Endothelial cell of umbilical vein (primary cell): ENCODE results near the gene SELENON. TPM values are rescaled to one million over a fixed set of nuclear protein-coding genes. Genes with fewer than 3 reads are reported as not detected.

ENCODE experiments used
- BruUV-seq: library from RNA; stranded (reverse); fragments of 400-500 nt; replicated peaks from 2 replicates; lab custom pipeline; 2021; lab: Mats Ljungman, UMichigan
- CTCF ChIA-PET: fragments of 300-600, 350-600 bp; sonication (Branson Sonifier 250); formaldehyde crosslinking; loops from one replicate; lab custom pipeline; 2021; ENCODE audit warnings: antibody characterized with exemption, inconsistent platforms; lab: Charles Lee
- POLR2A ChIA-PET: fragments of 300-600, 350-600 bp; sonication (Branson Sonifier 250); formaldehyde crosslinking; loops from one replicate; lab custom pipeline; 2021; ENCODE audit warnings: antibody characterized with exemption, inconsistent platforms; lab: Charles Lee
- DNase-seq: peaks from one replicate; pipeline ENCODE4 v3.0.0-alpha.2; 2011; ENCODE audit warnings: low read depth, low spot score
- FAIRE-seq: peaks from 2 replicates; lab custom pipeline; 2011; peaks lifted over from hg19 to GRCh38; lab: Jason Lieb, UNC
- H2AFZ ChIP-seq: 2 replicates; pipeline ENCODE4 v1.6.0; 2012; ENCODE audit warnings: low read depth, low read length, control low read depth, inconsistent platforms
- H3K27ac ChIP-seq: 2 replicates; pipeline ENCODE4 v1.5.1; 2011; ENCODE audit warnings: low read depth, mild to moderate bottlenecking, control low read depth, low read length, moderate library complexity; ENCODE audit not compliant: insufficient read depth
- H3K27me3 ChIP-seq, 2 experiments: 2 replicates each; pipeline versions ENCODE4 v1.6.0 to v1.6.1; 2011; ENCODE audit warnings: low read length in 2 of 2, mixed read lengths in 1 of 2; ENCODE audit not compliant: control insufficient read depth in 2 of 2, insufficient read depth in 2 of 2
- H3K36me3 ChIP-seq, 2 experiments: 2 replicates in 1 of 2; 3 replicates in 1 of 2; pipeline ENCODE4 v1.5.1; 2011; ENCODE audit warnings: low read length in 2 of 2, mild to moderate bottlenecking in 1 of 2, moderate library complexity in 1 of 2; ENCODE audit not compliant: control insufficient read depth in 2 of 2, insufficient read depth in 2 of 2; ENCODE audit errors: extremely low read depth in 1 of 2
- H3K4me1 ChIP-seq: 3 replicates; pipeline ENCODE4 v1.5.1; 2011; ENCODE audit warnings: mild to moderate bottlenecking, low read length; ENCODE audit not compliant: control insufficient read depth, insufficient read depth; ENCODE audit errors: extremely low read depth
- H3K4me2 ChIP-seq: 2 replicates; pipeline ENCODE4 v1.6.1; 2011; ENCODE audit warnings: low read length, control low read depth, mixed read lengths; ENCODE audit not compliant: insufficient read depth
- H3K4me3 ChIP-seq, 3 experiments: fragments of 200-600 bp in 1 of 3; sonication (generic), shearing (Covaris generic) in 1 of 3; replicated peaks in 1 of 3; 2 replicates each; pipeline ENCODE4 v1.5.1; 2011 to 2016; ENCODE audit warnings: control low read depth in 3 of 3, low read length in 3 of 3, mild to moderate bottlenecking in 2 of 3, inconsistent platforms in 1 of 3, low read depth in 1 of 3, moderate library complexity in 1 of 3; ENCODE audit not compliant: insufficient read depth in 1 of 3
- H3K79me2 ChIP-seq: 2 replicates; pipeline ENCODE4 v1.6.0; 2012; ENCODE audit warnings: low read length, inconsistent platforms; ENCODE audit not compliant: control insufficient read depth, insufficient read depth
- H3K9ac ChIP-seq: replicated peaks from 2 replicates; pipeline ENCODE3; 2011; ENCODE audit warnings: low read length, control low read depth; ENCODE audit not compliant: insufficient read depth; ENCODE audit errors: extremely low read depth
- H3K9me1 ChIP-seq: replicated peaks from 3 replicates; pipeline ENCODE4 v1.6.0; 2011; ENCODE audit warnings: mild to moderate bottlenecking, low read length; ENCODE audit not compliant: control insufficient read depth, insufficient read depth; ENCODE audit errors: extremely low read depth
- H3K9me3 ChIP-seq: replicated peaks from 2 replicates; pipeline ENCODE4 v1.5.1; 2012; ENCODE audit warnings: low read length, inconsistent platforms; ENCODE audit not compliant: control insufficient read depth, insufficient read depth
- H4K20me1 ChIP-seq: replicated peaks from 2 replicates; pipeline ENCODE3; 2011; ENCODE audit warnings: mild to moderate bottlenecking, low read length; ENCODE audit not compliant: control insufficient read depth, insufficient read depth; ENCODE audit errors: extremely low read depth
- CTCF ChIP-seq, 2 donors: IDR thresholded peaks; 1 replicate in 1 of 2; 2 replicates in 1 of 2; pipeline ENCODE4 v1.5.1; 2011; ENCODE audit warnings: low read length in 2 of 2, mild to moderate bottlenecking in 2 of 2, moderate library complexity in 2 of 2, control low read depth in 1 of 2, inconsistent platforms in 1 of 2, low read depth in 1 of 2; ENCODE audit not compliant: insufficient read depth in 1 of 2; ENCODE audit errors: extremely low read depth in 1 of 2
- EZH2 ChIP-seq: IDR thresholded peaks from 2 replicates; pipeline ENCODE4 v1.6.1; 2012; ENCODE audit warnings: borderline replicate concordance, low read depth, mild to moderate bottlenecking, moderate library complexity, low read length, inconsistent platforms; ENCODE audit not compliant: severe bottlenecking
- FOS ChIP-seq: IDR thresholded peaks from 2 replicates; pipeline ENCODE4 v1.6.1; 2011; ENCODE audit warnings: mild to moderate bottlenecking, low read length, moderate library complexity, borderline replicate concordance; ENCODE audit not compliant: insufficient read depth
- GATA2 ChIP-seq: IDR thresholded peaks from 2 replicates; pipeline ENCODE4 v1.7.0; 2011; ENCODE audit warnings: low read depth, mild to moderate bottlenecking, moderate library complexity, mixed read lengths, low read length; ENCODE audit not compliant: insufficient read length, insufficient read depth
- JUN ChIP-seq: IDR thresholded peaks from 2 replicates; pipeline ENCODE4 v1.6.1; 2011; ENCODE audit warnings: borderline replicate concordance, low read depth; ENCODE audit not compliant: insufficient read length, insufficient read depth
- MAX ChIP-seq: IDR thresholded peaks from 2 replicates; pipeline ENCODE4 v1.6.1; 2011; ENCODE audit not compliant: insufficient read depth, insufficient read length
- MYC ChIP-seq: IDR thresholded peaks from one replicate; pipeline ENCODE4 v1.6.1; 2011; ENCODE audit warnings: mild to moderate bottlenecking, low read depth, low read length
- POLR2A ChIP-seq: IDR thresholded peaks from 2 replicates; pipeline ENCODE4 v1.6.1; 2012; ENCODE audit warnings: low read depth, mild to moderate bottlenecking, control low read depth, low read length
- POLR2AphosphoS5 ChIP-seq: IDR thresholded peaks from 2 replicates; pipeline ENCODE4 v1.6.1; 2012; ENCODE audit warnings: low read depth, mild to moderate bottlenecking, control low read depth, low read length, moderate library complexity; ENCODE audit not compliant: insufficient read depth
- dilution Hi-C: fragments of 300-500 bp; cut with MboI; formaldehyde crosslinking; loops from one replicate; pipeline ENCODE4 v1.15.0; 2019; ENCODE audit warnings: low sequenced_read_pairs; ENCODE audit not compliant: extremely low pct_ligation_motif_present
- intact Hi-C: fragments of 100-400 bp; cut with micrococcal nuclease; formaldehyde crosslinking; loops from one replicate; pipeline ENCODE4 v1.10.0; 2022
- polyA plus RNA-seq, 4 experiments: library from polyadenylated mRNA; depleted of rRNA in 3 of 4; stranded (reverse) in 3 of 4; unstranded in 1 of 4; fragments of >200 nt; gene quantifications; 2 replicates each; pipeline versions ENCODE4 v1.2.1 to v1.2.3, GENCODE V29; 2011 to 2012; ENCODE audit warnings: missing spikeins in 1 of 4
- total RNA-seq: library from RNA; stranded (reverse); gene quantifications from 2 replicates; pipeline ENCODE4 v1.2.3, GENCODE V29; 2021

SELENON gene
- total and polyA plus RNA-seq, 2 donors (not counting 3 experiments of a cell fraction or from before 2014, with no cell fraction given) = 117 to 182 TPM

- dilution Hi-C loops (no loop called here), intact Hi-C loops (loop anchor here (1.0 kb wide), 1 partner anchor 203 kb away; no protein-coding TSS in a partner anchor)
- H3K36me3 ChIP-seq = peaks cover 13 to 71% of the 10 kb centered on the region in 2 experiments
- H2AFZ ChIP-seq = no peak overlapping the region
- H3K4me3 ChIP-seq = no peak overlapping the region
- no peak overlapping the region for H3K4me2 ChIP-seq
- H3K9me1 ChIP-seq = no peaks in the 10 kb centered on the region
- FAIRE-seq (no peak), DNase-seq (no peak)
- H3K9ac ChIP-seq = no peak overlapping the region
- no TSS peak for BruUV-seq
- POLR2A ChIA-PET = no interaction called here
- H3K27me3 ChIP-seq = no peaks in the 10 kb centered on the region
- no peaks in the 10 kb centered on the region for H3K79me2 ChIP-seq
- TF ChIP-seq EZH2 = no peak
- no peak for TF ChIP-seq MYC
- no peak overlapping the region for H3K27ac ChIP-seq
- peaks cover under 1% of the 10 kb centered on the region for H3K4me1 ChIP-seq
- CTCF ChIA-PET = interaction anchor here (1.0 to 2.5 kb wide), 2 partner anchors 202 to 292 kb away, joined by 5 to 35 read pairs; no protein-coding TSS in a partner anchor
- H4K20me1 ChIP-seq = no peaks in the 10 kb centered on the region
- H3K9me3 ChIP-seq = no peaks in the 10 kb centered on the region
These were observed 11.5 kb downstream of the SELENON start for GRCh38 chr1:25811384-25812082.

GRCh38 chr1:25813071-25813733, 13.2 kb downstream of the SELENON start:
- no peaks in the 10 kb centered on the region for H3K9me3 ChIP-seq
- no peak overlapping the region for H2AFZ ChIP-seq
- peaks cover 9 to 63% of the 10 kb centered on the region in 2 experiments for H3K36me3 ChIP-seq
- H3K27ac ChIP-seq = no peak overlapping the region
- ChIA-PET POLR2A (no interaction called here), CTCF (interaction anchor here (0.8 to 1.2 kb wide), 2 partner anchors 8 to 205 kb away, joined by 3 read pairs; no protein-coding TSS in a partner anchor)
- no peaks in the 10 kb centered on the region for H3K79me2 ChIP-seq
- BruUV-seq = no TSS peak
- dilution Hi-C loops (no loop called here), intact Hi-C loops (no loop called here)
- no peaks in the 10 kb centered on the region for H3K27me3 ChIP-seq
- DNase-seq (no peak), FAIRE-seq (no peak)
- no peak overlapping the region for H3K4me3 ChIP-seq
- no peaks in the 10 kb centered on the region for H4K20me1 ChIP-seq
- H3K9ac ChIP-seq = no peak overlapping the region
- TF ChIP-seq POLR2A (no peak), JUN (no peak), MAX (no peak), FOS (no peak), GATA2 (no peak), CTCF (IDR thresholded peaks at IDR 0.05; ENCODE audit: extremely low read depth in 1 of 2, insufficient read depth in 1 of 2, low read depth in 1 of 2, low read length in 2 of 2) (no peak), MYC (no peak), POLR2AphosphoS5 (no peak), EZH2 (no peak)
- no peak overlapping the region for H3K4me2 ChIP-seq
- H3K9me1 ChIP-seq = no peaks in the 10 kb centered on the region
- no peaks in the 10 kb centered on the region for H3K4me1 ChIP-seq
